Astrocyte (in vitro differentiated cells and primary cell): Measurements from ENCODE around the gene TREML2. TPM values are rescaled to one million over a fixed set of nuclear protein-coding genes. Genes with fewer than 3 reads are reported as not detected.

Experiments used
- DNase-seq: peaks from one replicate; pipeline ENCODE4 v3.0.0-alpha.2; 2010; ENCODE audit warnings: low read depth
- FAIRE-seq: peaks from 2 replicates; lab custom pipeline; 2011; peaks lifted over from hg19 to GRCh38; lab: Jason Lieb, UNC
- H2AFZ ChIP-seq: 2 replicates; pipeline ENCODE4 v1.6.0; 2012; ENCODE audit warnings: low read depth, low read length, inconsistent platforms
- H3K27ac ChIP-seq: 2 replicates; pipeline ENCODE4 v1.5.1; 2011; ENCODE audit warnings: low read depth, low read length, inconsistent platforms
- H3K27me3 ChIP-seq: 2 replicates; pipeline ENCODE4 v1.6.0; 2011; ENCODE audit warnings: low read length, inconsistent platforms; ENCODE audit not compliant: insufficient read depth
- H3K36me3 ChIP-seq: 2 replicates; pipeline ENCODE4 v1.5.1; 2011; ENCODE audit warnings: low read length, inconsistent platforms; ENCODE audit not compliant: insufficient read depth
- H3K4me1 ChIP-seq: 2 replicates; pipeline ENCODE4 v1.5.1; 2011; ENCODE audit warnings: low read length, inconsistent platforms; ENCODE audit not compliant: insufficient read depth
- H3K4me2 ChIP-seq: 2 replicates; pipeline ENCODE4 v1.6.0; 2012; ENCODE audit warnings: low read length, inconsistent platforms
- H3K4me3 ChIP-seq: 2 replicates; pipeline ENCODE4 v1.5.1; 2011; ENCODE audit warnings: low read depth, mild to moderate bottlenecking, low read length, inconsistent platforms; ENCODE audit not compliant: insufficient read depth
- H3K79me2 ChIP-seq: 2 replicates; pipeline ENCODE4 v1.6.0; 2012; ENCODE audit warnings: mild to moderate bottlenecking, low read length, inconsistent platforms; ENCODE audit not compliant: insufficient read depth
- H3K9ac ChIP-seq: 2 replicates; pipeline ENCODE4 v1.6.0; 2012; ENCODE audit warnings: mild to moderate bottlenecking, low read length, inconsistent platforms
- H3K9me3 ChIP-seq: 2 replicates; pipeline ENCODE4 v1.5.1; 2012; ENCODE audit warnings: low read depth, mild to moderate bottlenecking, low read length, inconsistent platforms; ENCODE audit not compliant: insufficient read depth
- H4K20me1 ChIP-seq: 2 replicates; pipeline ENCODE4 v1.6.0; 2012; ENCODE audit warnings: low read length, inconsistent platforms; ENCODE audit not compliant: insufficient read depth
- H3K27ac Mint-ChIP-seq: one replicate; pipeline ENCODE4 v1.8.0; 2021; ENCODE audit warnings: mild to moderate bottlenecking, mixed read lengths; ENCODE audit not compliant: unreplicated experiment
- H3K27me3 Mint-ChIP-seq: one replicate; pipeline ENCODE4 v1.8.0; 2021; ENCODE audit warnings: low read depth, mixed read lengths; ENCODE audit not compliant: unreplicated experiment
- H3K36me3 Mint-ChIP-seq: one replicate; pipeline ENCODE4 v1.8.0; 2021; ENCODE audit warnings: low read depth, mixed read lengths; ENCODE audit not compliant: unreplicated experiment
- H3K4me1 Mint-ChIP-seq: one replicate; pipeline ENCODE4 v1.8.0; 2021; ENCODE audit warnings: low read depth, mixed read lengths; ENCODE audit not compliant: unreplicated experiment
- H3K4me3 Mint-ChIP-seq: one replicate; pipeline ENCODE4 v1.8.0; 2021; ENCODE audit warnings: mild to moderate bottlenecking, moderate library complexity, mixed read lengths; ENCODE audit not compliant: unreplicated experiment
- H3K9me3 Mint-ChIP-seq: one replicate; pipeline ENCODE4 v1.8.0; 2021; ENCODE audit warnings: mild to moderate bottlenecking, mixed read lengths; ENCODE audit not compliant: unreplicated experiment
- EZH2 ChIP-seq: IDR thresholded peaks from 2 replicates; pipeline ENCODE4 v1.6.1; 2012; ENCODE audit warnings: mild to moderate bottlenecking, low read length, inconsistent platforms; ENCODE audit not compliant: insufficient read depth
- total RNA-seq: library from RNA; stranded (reverse); gene quantifications from 2 replicates; pipeline ENCODE4 v1.2.1, GENCODE V29; 2021
- TF ChIP-seq, protein P1 (sequence below): IDR thresholded peaks from 2 replicates; pipeline ENCODE4 v1.5.1; 2011; ENCODE audit warnings: low read depth, mild to moderate bottlenecking, inconsistent platforms, low read length, moderate library complexity; ENCODE audit not compliant: insufficient read depth

TREML2 gene
- total RNA-seq, 1 donor from 2014 or later, result not detected

DNA sequence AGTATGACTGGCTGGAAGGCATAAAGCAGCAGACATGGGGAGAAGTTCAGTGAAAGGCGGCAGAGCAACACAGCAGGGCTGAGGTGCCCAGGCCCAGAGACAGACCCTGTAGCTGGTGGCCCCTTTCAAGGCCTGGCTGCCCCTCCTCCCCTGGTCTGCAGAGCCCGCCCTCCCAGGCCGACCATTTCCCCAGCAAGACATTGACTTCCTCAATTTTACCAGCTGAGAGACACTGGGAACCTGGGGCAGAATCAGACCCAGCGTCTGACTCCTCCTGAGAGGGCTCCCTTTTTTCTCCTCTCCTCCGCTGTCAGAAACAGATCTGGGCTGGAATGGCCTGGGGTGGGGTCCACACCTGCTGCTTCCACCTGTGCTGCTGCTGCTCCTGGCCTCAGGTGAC lies 27.1 kb upstream of the TREML2 start, which contains the start of gene TREML4:
Gene TREML4, plus strand, starts transcription at position 254 of the 400 bp plus-strand sequence. Its CDS starts 79 bp downstream, at position 333.
- Mint-ChIP-seq H3K27me3 (peaks cover 29% of the 10 kb centered on the region), H3K36me3 (no peaks in the 10 kb centered on the region), H3K27ac (no peak within 1 kb of the TSS), H3K4me1 (no peaks in the 10 kb centered on the region), H3K9me3 (no peaks in the 10 kb centered on the region), H3K4me3 (no peak within 1 kb of the TSS)
- no peaks in the 10 kb centered on the region for H3K79me2 ChIP-seq
- FAIRE-seq (no peak), DNase-seq (no peak)
- no peak within 1 kb of the TSS for H3K9ac ChIP-seq
- H4K20me1 ChIP-seq, result no peaks in the 10 kb centered on the region
- no peak within 1 kb of the TSS for H3K4me2 ChIP-seq
- H3K4me3 ChIP-seq, result no peak within 1 kb of the TSS
- TF ChIP-seq, protein P1, sequence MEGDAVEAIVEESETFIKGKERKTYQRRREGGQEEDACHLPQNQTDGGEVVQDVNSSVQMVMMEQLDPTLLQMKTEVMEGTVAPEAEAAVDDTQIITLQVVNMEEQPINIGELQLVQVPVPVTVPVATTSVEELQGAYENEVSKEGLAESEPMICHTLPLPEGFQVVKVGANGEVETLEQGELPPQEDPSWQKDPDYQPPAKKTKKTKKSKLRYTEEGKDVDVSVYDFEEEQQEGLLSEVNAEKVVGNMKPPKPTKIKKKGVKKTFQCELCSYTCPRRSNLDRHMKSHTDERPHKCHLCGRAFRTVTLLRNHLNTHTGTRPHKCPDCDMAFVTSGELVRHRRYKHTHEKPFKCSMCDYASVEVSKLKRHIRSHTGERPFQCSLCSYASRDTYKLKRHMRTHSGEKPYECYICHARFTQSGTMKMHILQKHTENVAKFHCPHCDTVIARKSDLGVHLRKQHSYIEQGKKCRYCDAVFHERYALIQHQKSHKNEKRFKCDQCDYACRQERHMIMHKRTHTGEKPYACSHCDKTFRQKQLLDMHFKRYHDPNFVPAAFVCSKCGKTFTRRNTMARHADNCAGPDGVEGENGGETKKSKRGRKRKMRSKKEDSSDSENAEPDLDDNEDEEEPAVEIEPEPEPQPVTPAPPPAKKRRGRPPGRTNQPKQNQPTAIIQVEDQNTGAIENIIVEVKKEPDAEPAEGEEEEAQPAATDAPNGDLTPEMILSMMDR, result no peak
- no peak for TF ChIP-seq EZH2
- H3K36me3 ChIP-seq, result no peaks in the 10 kb centered on the region
- no peak within 1 kb of the TSS for H3K27ac ChIP-seq
- no peaks in the 10 kb centered on the region for H3K4me1 ChIP-seq
- H2AFZ ChIP-seq, result no peak within 1 kb of the TSS
- H3K9me3 ChIP-seq, result no peaks in the 10 kb centered on the region
- H3K27me3 ChIP-seq, result no peaks in the 10 kb centered on the region

DNA sequence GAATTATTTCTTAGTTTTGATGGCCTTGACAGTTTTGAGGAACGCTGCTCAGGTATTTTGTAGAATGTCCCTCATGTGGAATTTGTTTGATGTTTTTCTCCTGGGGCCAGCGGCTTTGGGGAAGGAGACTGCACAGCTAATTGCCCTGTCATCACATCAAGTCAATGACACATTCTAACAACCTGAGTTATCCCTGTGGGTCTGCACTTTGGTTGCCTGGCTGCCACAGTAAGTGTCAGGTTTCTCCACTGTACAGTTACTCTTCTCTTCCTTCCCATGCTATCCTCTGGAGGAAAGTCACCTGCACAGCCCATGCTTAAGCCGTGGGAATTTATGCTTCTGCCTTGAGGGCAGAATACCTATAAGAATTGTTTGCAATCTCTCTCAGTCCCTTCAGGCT lies 25.8 kb upstream of the TREML2 start:
- H3K79me2 ChIP-seq, result no peaks in the 10 kb centered on the region
- Mint-ChIP-seq H3K9me3 (no peaks in the 10 kb centered on the region), H3K27me3 (peaks cover 31% of the 10 kb centered on the region), H3K4me3 (no peak overlapping the region), H3K27ac (no peak overlapping the region), H3K36me3 (no peaks in the 10 kb centered on the region), H3K4me1 (no peaks in the 10 kb centered on the region)
- H3K4me3 ChIP-seq, result no peak overlapping the region
- H4K20me1 ChIP-seq, result no peaks in the 10 kb centered on the region
- no peak overlapping the region for H2AFZ ChIP-seq
- no peaks in the 10 kb centered on the region for H3K4me1 ChIP-seq
- no peak for FAIRE-seq
- H3K27ac ChIP-seq, result no peak overlapping the region
- DNase-seq, result no peak
- no peaks in the 10 kb centered on the region for H3K27me3 ChIP-seq
- no peak for TF ChIP-seq EZH2
- TF ChIP-seq, protein P1, result no peak
- H3K4me2 ChIP-seq, result no peak overlapping the region
- no peaks in the 10 kb centered on the region for H3K36me3 ChIP-seq
- no peaks in the 10 kb centered on the region for H3K9me3 ChIP-seq
- H3K9ac ChIP-seq, result no peak overlapping the region

DNA sequence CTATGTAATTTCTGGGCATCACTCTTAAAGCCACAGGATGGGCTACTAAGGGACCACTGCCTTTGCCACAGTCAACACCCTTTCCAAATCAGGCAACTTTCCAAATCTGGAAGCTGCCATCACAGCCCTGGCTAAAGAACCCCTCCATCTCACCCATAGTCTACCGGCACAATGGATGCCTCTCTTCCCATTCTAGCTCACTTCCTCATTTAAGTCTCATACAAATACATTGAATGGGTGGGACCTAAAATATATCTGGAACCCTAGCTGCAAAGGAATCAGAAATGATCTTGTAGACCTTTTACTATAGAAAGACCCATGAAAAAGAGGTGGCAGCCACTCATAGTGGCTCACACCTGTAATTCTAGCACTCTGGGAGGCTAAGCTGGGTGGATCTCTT lies 23.9 kb upstream of the TREML2 start:
- Histone ChIP-seq H3K4me1 (no peaks in the 10 kb centered on the region), H3K4me2 (no peak overlapping the region), H3K27ac (no peak overlapping the region), H3K9ac (no peak overlapping the region), H3K9me3 (no peaks in the 10 kb centered on the region), H4K20me1 (no peaks in the 10 kb centered on the region), H3K36me3 (no peaks in the 10 kb centered on the region), H3K79me2 (no peaks in the 10 kb centered on the region), H3K27me3 (no peaks in the 10 kb centered on the region), H3K4me3 (no peak overlapping the region), H2AFZ (no peak overlapping the region)
- no peak for DNase-seq
- no peak for FAIRE-seq
- Mint-ChIP-seq H3K27ac (no peak overlapping the region), H3K27me3 (peaks cover 27% of the 10 kb centered on the region), H3K4me3 (no peak overlapping the region), H3K9me3 (peaks cover 8% of the 10 kb centered on the region), H3K4me1 (no peaks in the 10 kb centered on the region), H3K36me3 (no peaks in the 10 kb centered on the region)
- TF ChIP-seq EZH2, result no peak
- TF ChIP-seq, protein P1, result no peak
